Glomerular visceral epithelial cell (primary cell): ENCODE data around the gene GNB5.

Experiments used
- DNase-seq: peaks from one replicate; pipeline ENCODE4 v3.0.0-alpha.2; 2016; ENCODE audit errors: extremely low spot score

GNB5 gene

GRCh38 chr15:52066842-52067544, 124.2 kb downstream of the GNB5 start:
- DNase-seq, result no peak
